Memory B cell (primary cell): Measurements from ENCODE around the gene IPO9.
A peak's percentile ranks its signal among the peaks of the same experiment; 100 is the strongest.
"Not testable (repeated sequence)": the region's sequence is repeated elsewhere in the genome, so short reads cannot be mapped to it uniquely, and the experiment has no call there.

Source experiments
- ATAC-seq: fragments of 150-1000 bp; cut with Tn5 transposase; 2 replicates; pipeline ENCODE4 v1.10.0; 2021; ENCODE audit warnings: low read depth, mild to moderate bottlenecking, moderate library complexity
- DNase-seq, 2 donors: peaks; one replicate each; pipeline ENCODE4 v3.0.0; 2022; ENCODE audit warnings: low spot score in 2 of 2
- H3K27ac Mint-ChIP-seq: one replicate; pipeline ENCODE4 v1.8.0; 2022; ENCODE audit warnings: mild to moderate bottlenecking, moderate library complexity, mixed read lengths
- H3K27me3 Mint-ChIP-seq: one replicate; pipeline ENCODE4 v1.8.0; 2022; ENCODE audit warnings: mixed read lengths
- H3K36me3 Mint-ChIP-seq: one replicate; pipeline ENCODE4 v1.8.0; 2022; ENCODE audit warnings: mild to moderate bottlenecking, mixed read lengths
- H3K4me1 Mint-ChIP-seq: one replicate; pipeline ENCODE4 v1.8.0; 2022; ENCODE audit warnings: mixed read lengths
- H3K4me3 Mint-ChIP-seq: one replicate; pipeline ENCODE4 v1.8.0; 2022; ENCODE audit warnings: mild to moderate bottlenecking, moderate library complexity, mixed read lengths
- H3K9me3 Mint-ChIP-seq: one replicate; pipeline ENCODE4 v1.8.0; 2022; ENCODE audit warnings: mixed read lengths

IPO9 gene

DNA sequence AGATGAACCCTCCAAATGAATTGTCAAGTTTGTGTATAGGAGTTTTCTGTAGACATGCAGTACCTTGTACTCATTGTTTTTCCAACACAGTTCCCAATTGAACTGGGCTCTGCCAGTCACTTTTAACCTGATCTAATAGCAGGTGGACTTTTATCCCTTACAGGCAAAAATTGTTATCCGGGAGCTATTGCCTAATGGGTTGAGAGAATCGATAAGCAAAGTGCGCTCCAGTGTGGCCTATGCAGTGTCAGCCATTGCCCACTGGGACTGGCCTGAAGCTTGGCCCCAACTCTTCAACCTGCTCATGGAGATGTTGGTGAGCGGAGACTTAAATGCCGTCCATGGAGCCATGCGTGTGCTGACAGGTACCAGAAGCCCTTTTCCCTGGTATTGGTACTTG, 19.3 kb downstream of the IPO9 start:
- no peak overlapping the region for H3K4me3 Mint-ChIP-seq
- H3K36me3 Mint-ChIP-seq, result peaks cover 19% of the 10 kb centered on the region
- DNase-seq (no peak), ATAC-seq (no peak)
- H3K27me3 Mint-ChIP-seq, result no peaks in the 10 kb centered on the region
- H3K27ac Mint-ChIP-seq, result no peak overlapping the region
- H3K4me1 Mint-ChIP-seq, result peaks cover 5% of the 10 kb centered on the region
- H3K9me3 Mint-ChIP-seq, result no peaks in the 10 kb centered on the region

DNA sequence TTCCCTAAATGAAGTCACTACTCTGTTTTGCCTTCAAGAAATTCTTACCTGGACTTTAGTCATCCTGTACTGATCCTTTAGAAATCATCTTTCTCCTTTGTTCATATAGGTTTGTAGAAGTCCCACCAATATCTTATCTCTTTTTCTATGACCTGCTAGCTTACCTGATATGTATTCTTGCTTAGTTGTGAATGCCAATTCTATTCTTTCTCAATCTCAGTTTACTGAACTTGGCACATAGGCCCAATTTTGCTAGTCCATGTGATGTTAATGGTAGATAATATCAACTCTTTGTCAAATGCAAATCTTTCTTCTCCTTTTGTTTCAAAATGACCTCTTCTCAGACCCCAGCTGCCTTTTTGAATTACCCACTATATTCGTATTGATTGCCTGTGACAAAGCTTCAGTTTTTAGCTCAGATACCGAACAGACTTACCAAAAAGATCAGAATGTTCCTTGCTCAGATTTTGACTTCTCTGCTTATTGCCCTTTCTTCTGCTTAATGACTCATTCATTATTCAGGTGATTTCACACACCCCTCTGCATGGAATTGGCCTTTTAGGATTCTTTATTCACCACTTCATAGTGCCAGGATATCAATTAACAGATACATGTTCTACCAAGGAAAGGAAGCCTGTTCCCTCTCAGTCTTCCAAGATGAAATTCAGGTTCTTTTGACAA, 20.6 kb downstream of the IPO9 start:
- Mint-ChIP-seq H3K27me3 (no peaks in the 10 kb centered on the region), H3K4me3 (no peak overlapping the region), H3K27ac (peak overlapping the region; percentile 13), H3K9me3 (no peaks in the 10 kb centered on the region), H3K4me1 (peaks cover 5% of the 10 kb centered on the region), H3K36me3 (peaks cover 24% of the 10 kb centered on the region)
- ATAC-seq (no peak), DNase-seq (no peak)

DNA sequence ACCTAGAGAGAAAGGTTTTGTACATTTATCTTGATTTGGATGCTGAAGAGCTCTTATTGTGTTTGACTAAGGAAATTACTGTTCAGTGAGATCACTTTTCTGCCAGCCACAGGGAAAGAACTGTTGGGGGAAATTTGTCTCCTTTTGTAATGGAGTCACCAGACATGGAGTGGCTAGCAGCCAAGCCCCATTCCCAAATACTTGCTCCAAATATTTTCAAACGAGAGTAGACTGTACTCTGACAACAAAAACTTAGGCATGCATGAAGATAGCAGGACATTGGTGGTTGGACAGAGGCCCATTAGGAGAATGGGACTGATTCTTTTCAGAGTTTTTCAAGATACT, 21.1 kb downstream of the IPO9 start:
- Mint-ChIP-seq H3K4me3 (no peak overlapping the region), H3K9me3 (no peaks in the 10 kb centered on the region), H3K36me3 (peaks cover 26% of the 10 kb centered on the region), H3K27me3 (no peaks in the 10 kb centered on the region), H3K4me1 (peaks cover 5% of the 10 kb centered on the region), H3K27ac (peak overlapping the region; percentile 13)
- DNase-seq (no peak), ATAC-seq (no peak)

DNA sequence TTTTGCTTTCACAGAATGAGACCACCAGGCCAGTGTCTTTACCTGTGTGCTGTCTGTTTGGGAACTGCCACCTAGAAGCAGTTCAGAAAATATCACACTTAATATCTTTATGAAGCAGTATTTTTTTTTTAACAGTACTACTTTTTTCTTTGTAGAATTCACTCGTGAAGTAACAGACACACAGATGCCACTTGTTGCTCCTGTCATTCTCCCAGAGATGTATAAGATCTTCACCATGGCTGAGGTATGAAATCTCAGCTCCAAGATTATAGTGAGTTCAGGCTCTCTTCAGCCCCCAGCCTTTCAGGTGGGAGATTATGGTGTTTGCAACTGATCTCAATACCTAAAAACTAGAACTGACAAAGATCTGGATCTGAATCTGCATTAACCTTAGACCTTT, 23.0 kb downstream of the IPO9 start:
- Mint-ChIP-seq H3K36me3 (peaks cover 37% of the 10 kb centered on the region), H3K27ac (no peak overlapping the region), H3K4me1 (no peaks in the 10 kb centered on the region), H3K27me3 (no peaks in the 10 kb centered on the region), H3K9me3 (no peaks in the 10 kb centered on the region), H3K4me3 (no peak overlapping the region)
- ATAC-seq (no peak), DNase-seq (no peak)

DNA sequence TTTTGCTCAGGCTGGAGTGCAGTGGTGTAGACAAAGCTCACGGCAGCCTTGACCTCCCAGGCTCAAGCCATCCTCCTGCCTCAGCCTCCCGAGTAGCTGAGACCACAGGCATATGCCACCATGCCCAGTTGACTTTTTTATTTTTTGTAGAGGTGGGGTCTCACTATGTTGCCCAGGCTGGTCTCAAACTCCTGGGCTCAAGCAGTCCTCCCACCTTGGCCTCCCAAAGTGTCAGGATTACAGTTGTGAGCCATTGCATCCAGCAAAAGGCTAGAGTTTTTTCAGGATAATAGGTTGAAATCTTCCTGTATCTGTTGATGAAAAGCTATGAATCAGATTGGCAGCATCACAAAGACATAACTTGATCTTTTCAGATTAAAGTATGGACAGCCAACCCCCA, 27.8 kb downstream of the IPO9 start:
- not testable (repeated sequence) for H3K9me3 Mint-ChIP-seq, H3K27ac Mint-ChIP-seq, DNase-seq, ATAC-seq, H3K4me3 Mint-ChIP-seq, H3K4me1 Mint-ChIP-seq, H3K27me3 Mint-ChIP-seq
- peaks cover 43% of the 10 kb centered on the region for H3K36me3 Mint-ChIP-seq

DNA sequence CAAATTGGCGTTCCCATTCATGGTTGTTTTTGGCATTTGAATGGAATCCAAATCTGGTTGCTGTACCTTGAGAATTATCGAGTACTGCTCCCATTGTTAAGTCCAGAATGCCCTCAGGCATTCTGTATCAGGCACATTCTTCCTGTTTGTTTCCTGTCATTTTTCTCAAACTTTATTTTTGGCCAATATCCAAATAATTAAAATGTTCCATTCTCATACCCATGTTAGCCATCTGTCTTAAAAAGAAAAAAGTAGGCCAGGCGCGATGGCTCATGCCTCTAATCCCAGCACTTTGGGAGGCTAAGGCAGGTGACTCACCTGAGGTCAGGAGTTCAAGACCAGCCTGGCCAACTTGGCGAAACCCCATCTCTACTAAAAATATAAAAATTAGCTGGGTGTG, 30.5 kb downstream of the IPO9 start:
- Mint-ChIP-seq H3K4me3 (no peak overlapping the region), H3K27ac (no peak overlapping the region), H3K4me1 (no peaks in the 10 kb centered on the region), H3K27me3 (no peaks in the 10 kb centered on the region), H3K36me3 (peaks cover 41% of the 10 kb centered on the region), H3K9me3 (no peaks in the 10 kb centered on the region)
- no peak for ATAC-seq
- no peak for DNase-seq

DNA sequence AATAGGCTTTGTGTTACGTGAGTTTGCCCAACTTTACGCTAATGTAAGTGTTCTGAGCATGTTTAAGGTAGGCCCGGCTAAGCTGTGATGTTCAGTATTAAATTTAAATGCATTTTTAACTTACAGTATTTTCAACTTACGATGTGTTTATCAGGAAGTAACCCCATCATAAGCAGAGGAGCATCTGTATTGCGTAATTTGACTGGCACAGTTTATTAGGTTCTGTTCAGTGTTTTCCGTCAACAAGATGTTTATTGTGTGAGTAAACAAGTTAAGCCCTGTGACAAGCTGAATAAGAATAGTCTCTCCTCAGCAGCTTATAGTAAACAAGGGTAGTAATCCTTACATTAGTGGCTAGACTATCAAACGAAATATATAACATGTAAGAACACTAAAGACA, 32.5 kb downstream of the IPO9 start:
- Mint-ChIP-seq H3K27ac (no peak overlapping the region), H3K27me3 (no peaks in the 10 kb centered on the region), H3K9me3 (no peaks in the 10 kb centered on the region), H3K36me3 (peaks cover 36% of the 10 kb centered on the region), H3K4me1 (no peaks in the 10 kb centered on the region), H3K4me3 (no peak overlapping the region)
- no peak for DNase-seq
- ATAC-seq, result no peak

DNA sequence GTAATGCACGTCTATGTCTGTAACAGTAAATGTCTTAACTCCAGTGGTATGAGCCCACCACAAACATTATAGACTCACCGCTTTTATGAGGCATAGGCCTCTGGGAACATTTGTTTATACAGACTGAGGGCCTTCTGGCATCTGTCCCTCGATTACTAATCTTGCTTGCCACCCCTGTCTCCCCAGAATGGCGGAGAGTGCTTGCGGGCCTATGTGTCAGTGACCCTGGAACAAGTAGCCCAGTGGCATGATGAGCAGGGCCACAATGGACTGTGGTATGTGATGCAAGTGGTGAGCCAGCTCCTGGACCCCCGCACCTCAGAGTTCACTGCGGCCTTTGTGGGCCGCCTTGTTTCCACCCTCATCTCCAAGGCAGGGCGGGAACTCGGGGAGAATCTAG, 41.4 kb downstream of the IPO9 start:
- Mint-ChIP-seq H3K36me3 (peaks cover 48% of the 10 kb centered on the region), H3K27me3 (no peaks in the 10 kb centered on the region), H3K4me1 (no peaks in the 10 kb centered on the region), H3K4me3 (no peak overlapping the region), H3K27ac (no peak overlapping the region), H3K9me3 (no peaks in the 10 kb centered on the region)
- DNase-seq (no peak), ATAC-seq (no peak)

DNA sequence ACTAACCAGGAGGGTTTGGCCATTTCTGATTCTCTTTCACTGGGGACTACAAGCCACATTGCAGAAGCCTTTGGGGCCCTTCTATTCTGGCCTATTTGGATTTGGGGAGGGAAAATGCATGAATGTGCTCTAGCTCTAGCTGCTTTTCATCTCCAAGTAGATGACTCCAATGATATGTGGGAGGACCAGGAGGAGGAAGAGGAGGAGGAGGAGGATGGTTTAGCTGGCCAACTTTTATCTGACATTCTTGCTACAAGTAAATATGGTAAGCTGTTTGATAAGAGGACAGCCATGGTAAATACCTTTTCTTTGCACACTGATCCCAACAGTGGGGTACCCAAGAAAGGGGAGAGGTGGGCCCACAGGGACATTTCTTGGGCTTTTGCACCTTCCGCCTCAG, 45.7 kb downstream of the IPO9 start:
- H3K9me3 Mint-ChIP-seq, result no peaks in the 10 kb centered on the region
- H3K27ac Mint-ChIP-seq, result no peak overlapping the region
- no peaks in the 10 kb centered on the region for H3K27me3 Mint-ChIP-seq
- DNase-seq (no peak), ATAC-seq (no peak)
- H3K4me1 Mint-ChIP-seq, result no peaks in the 10 kb centered on the region
- no peak overlapping the region for H3K4me3 Mint-ChIP-seq
- H3K36me3 Mint-ChIP-seq, result peaks cover 40% of the 10 kb centered on the region

DNA sequence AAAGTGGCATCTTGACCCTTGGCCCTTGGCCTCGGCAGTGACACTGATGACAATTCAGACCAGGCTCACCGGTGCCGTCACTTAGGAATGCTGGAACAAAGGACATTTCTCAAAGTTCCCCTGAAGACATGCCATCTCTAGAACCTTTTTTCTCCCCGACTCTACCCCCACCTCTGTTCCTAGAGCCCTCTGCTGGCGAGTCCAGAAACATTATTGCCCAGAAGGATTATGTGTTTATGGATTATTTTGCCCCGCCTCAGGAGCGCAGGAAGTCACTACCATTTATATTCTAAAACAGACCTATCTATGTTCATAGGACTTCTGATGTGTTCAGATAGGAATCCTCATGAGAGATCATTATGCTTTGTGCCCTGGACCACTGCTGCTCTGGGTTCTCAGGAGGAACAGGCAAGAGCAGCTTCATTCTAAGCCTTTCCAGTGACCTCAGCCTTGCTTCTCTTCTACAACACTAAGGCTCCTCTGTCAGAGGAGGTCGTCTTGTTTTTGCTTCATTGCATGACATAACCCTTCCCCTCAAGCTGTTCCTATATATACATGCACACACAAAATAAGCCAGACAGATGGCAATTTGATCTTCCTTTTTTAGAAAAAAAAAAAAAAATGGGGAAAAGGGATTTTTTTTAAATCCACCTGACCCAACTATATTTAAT, 47.3 kb downstream of the IPO9 start:
- H3K27me3 Mint-ChIP-seq, result no peaks in the 10 kb centered on the region
- no peaks in the 10 kb centered on the region for H3K4me1 Mint-ChIP-seq
- ATAC-seq (no peak), DNase-seq (no peak)
- H3K36me3 Mint-ChIP-seq, result peaks cover 33% of the 10 kb centered on the region
- no peaks in the 10 kb centered on the region for H3K9me3 Mint-ChIP-seq
- H3K4me3 Mint-ChIP-seq, result no peak overlapping the region
- peak overlapping the region; percentile 75 for H3K27ac Mint-ChIP-seq

DNA sequence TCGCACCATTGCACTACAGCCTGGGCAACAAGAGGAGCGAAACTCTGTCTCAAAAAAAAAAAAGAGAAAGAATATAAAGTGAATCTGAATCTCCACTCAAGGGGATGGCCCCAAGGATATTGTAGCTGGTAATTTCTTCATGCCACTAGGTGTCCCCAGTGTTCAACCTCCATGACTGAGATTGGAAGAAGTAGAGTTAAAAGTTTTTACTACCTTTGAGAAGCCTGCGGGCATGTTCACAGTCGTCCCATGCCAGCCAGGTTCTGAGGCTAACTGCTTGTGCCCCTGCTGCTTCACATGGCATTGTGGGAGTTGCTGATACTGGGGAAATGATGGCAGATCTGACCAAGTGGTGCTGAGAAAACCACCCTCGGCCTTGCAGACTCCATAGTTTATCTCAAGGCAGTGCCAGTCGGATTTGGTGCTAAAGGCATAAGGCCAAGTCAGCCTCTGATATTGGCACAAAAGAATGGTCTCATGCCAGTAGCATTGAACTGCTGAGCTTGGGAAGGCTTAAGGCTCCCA, 49.0 kb downstream of the IPO9 start:
- H3K9me3 Mint-ChIP-seq, result no peaks in the 10 kb centered on the region
- no peaks in the 10 kb centered on the region for H3K27me3 Mint-ChIP-seq
- ATAC-seq (no peak), DNase-seq (no peak)
- no peak overlapping the region for H3K4me3 Mint-ChIP-seq
- H3K27ac Mint-ChIP-seq, result no peak overlapping the region
- H3K4me1 Mint-ChIP-seq, result peaks cover 2% of the 10 kb centered on the region
- H3K36me3 Mint-ChIP-seq, result peaks cover 20% of the 10 kb centered on the region

DNA sequence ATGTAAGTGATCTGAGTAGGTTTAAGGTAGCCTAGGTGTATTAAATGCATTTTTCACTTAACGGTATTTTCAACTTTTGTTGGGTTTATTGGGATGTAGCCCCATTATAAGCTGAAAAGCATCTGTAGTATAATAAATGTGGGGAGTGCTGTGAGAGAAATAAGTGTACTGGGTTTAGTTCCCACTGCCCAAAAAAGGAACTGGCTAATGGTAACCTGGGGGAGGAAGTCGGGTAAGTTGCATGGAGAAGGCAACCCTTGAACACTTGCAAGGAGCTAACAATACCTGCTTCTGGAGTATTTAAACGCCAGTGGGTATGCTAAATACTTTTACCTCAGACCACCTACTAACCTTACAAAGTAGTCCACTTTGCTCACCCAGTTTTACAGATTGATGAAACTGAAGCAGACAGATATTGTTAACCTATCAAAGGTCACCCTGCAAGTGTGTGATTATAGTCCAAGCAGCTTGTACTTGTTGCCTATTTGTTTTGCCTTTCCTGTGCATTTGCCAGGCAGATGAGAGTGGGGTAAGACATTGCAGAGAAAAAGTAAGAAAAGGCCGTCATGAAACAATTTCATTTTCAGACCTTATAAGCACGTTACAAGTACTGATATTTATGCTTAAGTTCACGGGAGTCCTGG, 52.1 kb downstream of the IPO9 start:
- DNase-seq, result no peak
- no peak for ATAC-seq

DNA sequence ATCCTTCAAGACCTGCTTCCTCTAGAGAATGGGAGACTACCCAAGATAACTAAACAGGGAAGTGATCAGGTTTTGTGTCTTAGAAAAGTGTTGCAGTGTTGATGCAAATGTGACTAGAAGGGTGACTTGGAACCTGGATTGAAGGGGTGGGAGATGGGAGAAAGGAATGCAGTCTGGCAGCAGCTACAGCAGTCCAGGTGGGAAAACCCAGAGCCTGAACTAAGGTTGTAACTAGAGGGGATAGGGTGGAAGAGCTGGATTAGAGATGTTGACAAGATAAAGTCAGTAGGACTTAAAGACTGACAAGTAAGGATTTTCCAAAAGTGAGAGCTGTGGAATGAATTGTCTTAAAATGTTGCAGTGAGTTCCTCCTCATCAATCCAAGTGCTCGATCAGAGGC, 52.7 kb downstream of the IPO9 start:
- Mint-ChIP-seq H3K36me3 (peaks cover 4% of the 10 kb centered on the region), H3K4me1 (peaks cover 15% of the 10 kb centered on the region), H3K9me3 (no peaks in the 10 kb centered on the region), H3K27me3 (peaks cover 1% of the 10 kb centered on the region), H3K27ac (no peak overlapping the region), H3K4me3 (no peak overlapping the region)
- no peak for DNase-seq
- ATAC-seq, result no peak

More for the DNA sequence above, 52.1 kb downstream of the IPO9 start:
- no peaks in the 10 kb centered on the region for H3K9me3 Mint-ChIP-seq
- no peak overlapping the region for H3K27ac Mint-ChIP-seq
- peaks cover 15% of the 10 kb centered on the region for H3K4me1 Mint-ChIP-seq
- H3K27me3 Mint-ChIP-seq, result no peaks in the 10 kb centered on the region
- H3K36me3 Mint-ChIP-seq, result peaks cover 7% of the 10 kb centered on the region
- H3K4me3 Mint-ChIP-seq, result no peak overlapping the region

DNA sequence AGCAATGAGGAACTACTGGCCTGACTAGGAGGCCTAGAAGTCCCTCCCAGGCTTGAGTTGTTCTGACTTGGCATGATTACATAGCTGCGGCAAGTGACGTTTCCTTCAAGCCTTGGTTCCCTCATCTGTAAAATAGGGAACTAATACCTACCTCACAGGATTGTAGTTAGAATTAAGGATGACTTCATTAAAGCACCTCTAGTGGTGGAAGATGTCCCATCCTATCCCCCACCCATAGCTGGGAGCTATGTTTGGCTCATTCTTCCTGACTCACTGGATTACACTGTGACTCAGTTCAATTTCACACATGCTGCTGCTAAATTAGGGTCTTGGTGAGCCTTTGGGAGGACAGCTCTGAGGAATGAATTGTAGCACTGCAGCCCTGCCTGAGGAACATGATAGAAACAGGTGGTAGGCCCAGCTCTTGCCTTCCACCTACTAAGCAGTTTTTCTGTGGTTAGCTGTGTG, 53.7 kb downstream of the IPO9 start:
- H3K4me3 Mint-ChIP-seq, result no peak overlapping the region
- H3K9me3 Mint-ChIP-seq, result no peaks in the 10 kb centered on the region
- H3K4me1 Mint-ChIP-seq, result peaks cover 15% of the 10 kb centered on the region
- DNase-seq (peak in 1 of 2 donors; percentile 41), ATAC-seq (peak; percentile 93)
- no peaks in the 10 kb centered on the region for H3K36me3 Mint-ChIP-seq
- H3K27ac Mint-ChIP-seq, result no peak overlapping the region
- H3K27me3 Mint-ChIP-seq, result peaks cover 10% of the 10 kb centered on the region
